Pancreas (tissue), 10 donors: ENCODE measurements around the gene HS3ST4. TPM values are rescaled to one million over a fixed set of nuclear protein-coding genes. Genes with fewer than 3 reads are reported as not detected.
"Not testable (repeated sequence)": the region's sequence is repeated elsewhere in the genome, so short reads cannot be mapped to it uniquely, and the experiment has no call there.

ENCODE experiments used
- ATAC-seq, 4 donors: fragments of 200-7000 bp; cut with Tn5 transposase; one replicate each; pipeline versions ENCODE4 v1.8.0 to v1.9.1; 2020; ENCODE audit warnings: mild to moderate bottlenecking in 4 of 4, moderate library complexity in 4 of 4
- DNase-seq, 6 donors: peaks; one replicate each; pipeline ENCODE4 v3.0.0-alpha.2; 2020
- FAIRE-seq: peaks from 2 replicates; lab custom pipeline; 2012; peaks lifted over from hg19 to GRCh38; lab: Jason Lieb, UNC
- H3K27ac ChIP-seq, 4 donors: fragments of 200-600 bp; sonication (generic); 1 replicate in 3 of 4; 2 replicates in 1 of 4; pipeline versions ENCODE4 v1.5.0 to v1.8.0; 2020
- H3K27me3 ChIP-seq, 4 donors: fragments of 200-600 bp; one replicate each; pipeline ENCODE4 v1.8.0; 2021
- H3K36me3 ChIP-seq, 3 donors: fragments of 200-600 bp; sonication (generic) in 1 of 3; one replicate each; pipeline versions ENCODE4 v1.5.0 to v1.8.0; 2020 to 2021
- H3K4me1 ChIP-seq, 3 donors: fragments of 200-600 bp; one replicate each; pipeline ENCODE4 v1.8.0; 2021
- H3K4me3 ChIP-seq, 4 donors: fragments of 200-600 bp; sonication (generic) in 2 of 4; one replicate each; pipeline versions ENCODE4 v1.5.0 to v1.8.0; 2020 to 2021
- H3K9me3 ChIP-seq, 4 donors: fragments of 200-600 bp; one replicate each; pipeline ENCODE4 v1.8.0; 2021
- WGBS, 2 donors: extraction: QIAGEN DNeasy Blood & Tissue Kit; methylation state at CpG; one replicate each; pipeline ENCODE4 v1.1.7; 2013; 5-methylcytosine and 5-hydroxymethylcytosine counted together
- intact Hi-C, 3 donors: fragments of 100-400 bp; cut with DNase I; formaldehyde crosslinking; loops; one replicate each; pipeline versions ENCODE4 v1.11.1 to v1.14.2; 2022
- polyA plus RNA-seq, 2 donors: library from polyadenylated mRNA; stranded (reverse); fragments of 200-250 nt; gene quantifications; one replicate each; pipeline ENCODE4 v1.2.3, GENCODE V29; 2013
- total RNA-seq, 6 donors: library from RNA; stranded (reverse); fragmentation: NEBNext Ultra II Directional in 4 of 6; extraction: Animal tissue kit (Norgen Biotek cat#: 25700) in 4 of 6; gene quantifications; one replicate each; pipeline versions ENCODE4 v1.2.1 to v1.2.4, GENCODE V29; 2021 to 2023
- TF ChIP-seq, protein P1 (sequence below), 4 donors: fragments of 200-600 bp; sonication (generic) in 3 of 4; IDR thresholded peaks; one replicate each; pipeline versions ENCODE4 v1.5.0 to v1.8.0; 2021; ENCODE audit warnings: antibody characterized with exemption in 4 of 4
- donor health status: healthy with polysubstance abuse.
- donor health status: DM: no; HTN: no; CAD: no; lungs with moderate emphysema.
- donor health status: DM: no; HTN: no; CAD: no.
- donor health status: control.
- donor health status: control.
- donor health status: Bipolar disorder and iron deficiency.
- donor health status: DM: yes; HTN: yes; CAD: no.
- donor health status: DM: no; HTN: no; CAD: no.
- donor health status: DM: no; HTN: no; CAD: no.
- donor health status: DM: yes; HTN: yes; CAD: no.

Gene HS3ST4
- total and polyA plus RNA-seq, 8 donors = 0.05 to 0.19 TPM; not detected in 6

DNA sequence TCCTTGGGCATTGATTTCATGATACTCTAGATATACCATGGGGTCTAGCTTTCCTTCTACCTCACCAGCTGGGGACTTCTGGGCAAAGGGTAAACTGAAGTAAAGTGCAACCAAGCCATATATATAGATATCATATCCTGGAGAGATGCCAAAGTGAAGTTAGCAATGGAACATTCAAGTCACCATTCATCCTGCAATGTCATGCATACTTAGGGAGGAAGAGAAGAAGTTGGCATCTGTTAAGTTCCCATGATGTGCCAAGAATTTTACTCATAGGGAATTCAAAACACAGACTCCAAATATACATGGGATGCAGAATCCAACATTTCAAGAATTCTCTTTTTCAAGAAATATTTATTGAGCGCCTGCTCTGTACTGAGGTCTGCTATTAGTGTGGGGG lies 399.8 kb downstream of the HS3ST4 start:
- DNase-seq (no peak), ATAC-seq (no peak), FAIRE-seq (no peak)
- no peak overlapping the region for H3K27ac ChIP-seq
- H3K4me3 ChIP-seq = no peak overlapping the region
- intact Hi-C loops = no loop called here
- no peaks in the 10 kb centered on the region for H3K36me3 ChIP-seq
- WGBS, 2 donors = 93 to 94% methylated on average over 1 of the region's 1 CpG
- no peaks in the 10 kb centered on the region for H3K27me3 ChIP-seq
- no peaks in the 10 kb centered on the region for H3K4me1 ChIP-seq
- no peaks in the 10 kb centered on the region for H3K9me3 ChIP-seq
- TF ChIP-seq, protein P1, sequence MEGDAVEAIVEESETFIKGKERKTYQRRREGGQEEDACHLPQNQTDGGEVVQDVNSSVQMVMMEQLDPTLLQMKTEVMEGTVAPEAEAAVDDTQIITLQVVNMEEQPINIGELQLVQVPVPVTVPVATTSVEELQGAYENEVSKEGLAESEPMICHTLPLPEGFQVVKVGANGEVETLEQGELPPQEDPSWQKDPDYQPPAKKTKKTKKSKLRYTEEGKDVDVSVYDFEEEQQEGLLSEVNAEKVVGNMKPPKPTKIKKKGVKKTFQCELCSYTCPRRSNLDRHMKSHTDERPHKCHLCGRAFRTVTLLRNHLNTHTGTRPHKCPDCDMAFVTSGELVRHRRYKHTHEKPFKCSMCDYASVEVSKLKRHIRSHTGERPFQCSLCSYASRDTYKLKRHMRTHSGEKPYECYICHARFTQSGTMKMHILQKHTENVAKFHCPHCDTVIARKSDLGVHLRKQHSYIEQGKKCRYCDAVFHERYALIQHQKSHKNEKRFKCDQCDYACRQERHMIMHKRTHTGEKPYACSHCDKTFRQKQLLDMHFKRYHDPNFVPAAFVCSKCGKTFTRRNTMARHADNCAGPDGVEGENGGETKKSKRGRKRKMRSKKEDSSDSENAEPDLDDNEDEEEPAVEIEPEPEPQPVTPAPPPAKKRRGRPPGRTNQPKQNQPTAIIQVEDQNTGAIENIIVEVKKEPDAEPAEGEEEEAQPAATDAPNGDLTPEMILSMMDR (IDR thresholded peaks at IDR 0.05) = no peak

DNA sequence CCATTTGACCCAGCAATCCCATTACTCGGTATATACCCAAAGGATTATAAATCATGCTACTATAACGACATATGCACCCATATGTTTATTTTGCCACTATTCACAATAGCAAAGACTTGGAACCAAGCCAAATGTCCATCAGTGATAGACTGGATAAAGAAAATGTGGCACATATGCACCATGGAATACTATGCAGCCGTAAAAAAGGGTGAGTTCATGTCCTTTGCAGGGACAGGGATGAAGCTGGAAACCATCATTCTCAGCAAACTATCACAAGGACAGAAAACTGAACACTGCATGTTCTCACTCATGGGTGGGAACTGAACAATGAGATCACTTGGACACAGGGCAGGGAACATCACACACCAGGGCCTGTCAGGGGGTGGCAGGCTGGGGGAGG lies 406.4 kb downstream of the HS3ST4 start:
- intact Hi-C loops, FAIRE-seq: not testable (repeated sequence)

DNA sequence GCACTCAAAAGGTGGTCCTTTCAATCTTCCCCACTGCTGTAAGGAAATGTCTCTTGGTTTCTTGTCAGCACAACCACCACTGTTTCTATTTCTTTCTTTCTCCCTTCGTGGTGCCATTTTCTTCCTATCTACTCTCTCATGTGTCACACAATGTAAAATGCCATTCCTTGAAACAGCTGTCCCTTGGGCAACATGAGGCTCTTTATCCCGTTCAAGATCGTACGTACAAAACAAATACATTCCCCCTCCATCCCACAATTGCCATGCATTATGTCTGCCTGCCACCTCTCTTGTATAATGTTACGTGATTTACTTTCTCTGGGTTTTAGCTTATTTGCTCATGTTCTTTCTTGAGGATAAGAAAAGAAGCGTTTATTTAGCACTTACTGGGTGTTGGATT lies 410.6 kb downstream of the HS3ST4 start:
- H3K4me3 ChIP-seq = no peak overlapping the region
- H3K4me1 ChIP-seq = no peaks in the 10 kb centered on the region
- ATAC-seq (no peak), FAIRE-seq (no peak), DNase-seq (no peak)
- no peaks in the 10 kb centered on the region for H3K36me3 ChIP-seq
- WGBS, 2 donors = 40 to 43% methylated on average over 6 of the region's 6 CpGs
- intact Hi-C loops = no loop called here
- TF ChIP-seq, protein P1 (IDR thresholded peaks at IDR 0.05) = no peak
- H3K9me3 ChIP-seq = no peaks in the 10 kb centered on the region
- no peaks in the 10 kb centered on the region for H3K27me3 ChIP-seq
- H3K27ac ChIP-seq = no peak overlapping the region

More for the DNA sequence above, 406.4 kb downstream of the HS3ST4 start:
- H3K27ac ChIP-seq, DNase-seq, ATAC-seq, H3K9me3 ChIP-seq, H3K4me1 ChIP-seq, H3K4me3 ChIP-seq, H3K36me3 ChIP-seq, H3K27me3 ChIP-seq: not testable (repeated sequence)
- 81 to 91% methylated on average over 3 of the region's 3 CpGs for WGBS, 2 donors

DNA sequence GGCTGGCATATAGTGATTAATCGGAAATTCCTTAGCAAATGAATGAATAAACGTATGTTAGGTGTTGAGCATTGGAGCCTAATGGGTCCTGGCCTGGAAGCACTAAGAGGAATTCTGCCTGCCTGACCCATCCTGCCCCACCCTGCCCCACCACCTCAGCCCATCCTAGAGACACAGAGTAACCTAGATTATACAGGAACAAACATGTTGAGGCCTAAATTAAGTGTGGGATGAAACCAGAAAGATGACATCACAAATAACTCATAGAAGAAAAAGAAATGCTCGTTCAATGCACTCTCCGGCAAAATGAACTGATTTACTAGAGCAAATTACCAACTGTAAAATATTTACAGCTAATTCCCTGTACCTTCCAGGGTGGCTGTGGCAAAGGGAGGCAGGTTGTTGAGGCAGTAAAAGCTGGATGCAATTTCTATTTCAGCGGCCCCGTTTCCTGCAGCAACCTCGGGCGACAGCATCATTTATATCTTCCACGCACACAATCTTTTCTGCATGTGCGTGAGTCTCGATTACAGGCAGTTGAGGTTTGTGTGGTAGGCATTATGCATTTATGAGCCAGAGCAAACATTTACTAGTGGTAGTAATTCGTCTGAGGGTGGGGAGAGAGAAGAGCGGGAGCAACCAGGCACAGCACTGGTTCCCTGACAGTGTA lies 417.2 kb downstream of the HS3ST4 start:
- Histone ChIP-seq H3K4me3 (no peak overlapping the region), H3K4me1 (no peaks in the 10 kb centered on the region), H3K27me3 (no peaks in the 10 kb centered on the region), H3K27ac (no peak overlapping the region), H3K36me3 (no peaks in the 10 kb centered on the region), H3K9me3 (no peaks in the 10 kb centered on the region)
- WGBS, 2 donors = 67 to 73% methylated on average over 13 of the region's 13 CpGs
- DNase-seq = no peak
- no peak for FAIRE-seq
- no peak for ATAC-seq
- intact Hi-C loops = no loop called here
- TF ChIP-seq, protein P1 (IDR thresholded peaks at IDR 0.05) = no peak

DNA sequence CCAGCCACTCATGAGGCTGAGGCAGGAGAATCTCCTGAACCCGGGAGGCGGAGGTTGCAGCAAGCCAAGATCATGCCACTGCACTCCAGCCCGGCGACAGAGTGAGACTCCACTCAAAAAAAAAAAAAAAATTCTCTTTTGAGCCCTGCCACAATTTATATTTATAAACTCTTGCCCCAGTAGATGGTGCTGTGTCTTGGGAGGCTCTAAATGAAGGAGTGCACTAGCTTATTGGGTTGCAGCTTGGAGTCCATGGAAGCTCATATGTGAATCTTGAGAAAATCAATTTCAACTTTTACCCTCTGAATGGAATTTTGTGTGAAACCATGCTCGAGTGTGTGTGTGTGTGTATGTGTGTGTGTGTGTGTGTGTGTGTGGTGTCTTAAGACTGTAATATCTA lies 420.1 kb downstream of the HS3ST4 start:
- ATAC-seq (no peak), DNase-seq (no peak), FAIRE-seq (no peak)
- Histone ChIP-seq H3K4me3 (no peak overlapping the region), H3K27ac (no peak overlapping the region), H3K9me3 (no peaks in the 10 kb centered on the region), H3K4me1 (no peaks in the 10 kb centered on the region), H3K27me3 (no peaks in the 10 kb centered on the region), H3K36me3 (no peaks in the 10 kb centered on the region)
- TF ChIP-seq, protein P1 (IDR thresholded peaks at IDR 0.05) = no peak
- intact Hi-C loops = no loop called here
- 48 to 53% methylated on average over 5 of the region's 5 CpGs for WGBS, 2 donors
